SKM-1 (cell line): Measurements from ENCODE around the gene ZNF804A.

Experiments
- DNase-seq: peaks from one replicate; lab custom pipeline; 2025; ENCODE audit not compliant: unreplicated experiment; lab: John Stamatoyannopoulos, UW

The ZNF804A gene

DNA sequence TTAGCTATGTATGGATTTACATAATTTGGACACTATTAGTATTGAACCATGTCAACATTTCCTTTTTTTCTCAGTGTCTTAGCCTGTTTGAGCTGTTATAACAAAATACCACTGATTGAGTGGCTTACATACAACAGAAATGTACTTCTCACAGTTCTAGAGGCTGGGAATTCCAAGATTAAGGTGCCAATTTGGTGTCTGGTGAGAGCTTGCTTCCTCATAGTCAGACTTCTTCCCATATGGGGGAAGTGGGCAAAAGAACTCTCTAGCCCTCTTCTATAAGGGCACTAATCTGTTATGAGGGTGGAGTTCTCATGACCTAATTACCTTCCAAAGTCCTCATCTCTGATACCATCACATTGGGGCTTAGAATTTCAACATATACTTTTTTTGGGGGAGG, 12.6 kb downstream of the ZNF804A start:
- no peak for DNase-seq

DNA sequence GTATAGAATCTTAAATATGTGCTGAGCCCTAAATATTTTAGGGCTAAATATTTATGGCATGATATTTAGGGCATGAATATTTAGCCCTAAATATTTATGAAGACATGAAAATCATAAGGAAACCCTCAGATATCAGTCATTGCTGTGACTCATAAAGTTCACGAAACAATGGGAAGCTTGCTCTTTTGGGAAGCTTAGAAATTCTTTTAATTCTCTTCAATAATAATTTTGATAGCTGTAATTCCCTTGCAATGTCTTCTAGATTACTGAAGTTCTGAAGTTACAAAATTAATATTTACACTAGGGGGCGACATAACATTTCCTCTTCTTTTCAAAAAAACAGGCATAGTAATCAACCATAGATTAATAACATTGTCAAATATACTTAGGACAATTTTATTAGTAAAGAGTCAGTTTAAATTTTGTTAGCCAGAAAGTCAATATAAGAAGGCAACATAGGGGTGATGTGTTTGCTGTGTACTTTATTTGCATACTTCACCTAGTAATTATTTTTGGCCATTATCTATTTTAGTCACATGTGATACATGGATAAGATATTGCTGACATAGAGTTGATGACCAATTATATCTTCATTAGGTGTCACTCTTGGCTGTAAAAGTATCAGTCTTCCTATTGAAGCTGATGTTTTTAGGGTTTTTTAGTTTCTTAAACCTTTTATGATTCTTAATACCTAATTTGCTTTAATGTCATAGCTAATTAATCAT, 13.2 kb downstream of the ZNF804A start:
- peak; percentile 15 for DNase-seq

DNA sequence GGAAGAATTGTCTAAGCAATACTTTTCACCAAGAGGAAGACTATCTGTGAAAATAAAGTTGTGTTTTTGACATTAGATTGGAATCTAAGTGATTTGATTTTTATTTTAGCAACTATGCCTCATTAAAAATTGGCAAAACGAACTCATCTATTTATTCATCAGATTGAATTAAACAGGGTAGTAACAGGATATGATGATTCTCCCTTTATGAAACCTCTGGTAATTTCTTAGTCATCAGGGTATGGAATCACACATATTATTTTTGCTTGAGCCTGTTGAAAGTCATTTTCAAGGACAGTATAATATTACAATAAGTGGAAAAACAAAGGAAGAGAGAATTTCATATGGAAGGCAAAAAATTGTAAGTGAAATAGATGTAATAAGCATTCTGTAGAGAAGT, 22.0 kb downstream of the ZNF804A start:
- no peak for DNase-seq

DNA sequence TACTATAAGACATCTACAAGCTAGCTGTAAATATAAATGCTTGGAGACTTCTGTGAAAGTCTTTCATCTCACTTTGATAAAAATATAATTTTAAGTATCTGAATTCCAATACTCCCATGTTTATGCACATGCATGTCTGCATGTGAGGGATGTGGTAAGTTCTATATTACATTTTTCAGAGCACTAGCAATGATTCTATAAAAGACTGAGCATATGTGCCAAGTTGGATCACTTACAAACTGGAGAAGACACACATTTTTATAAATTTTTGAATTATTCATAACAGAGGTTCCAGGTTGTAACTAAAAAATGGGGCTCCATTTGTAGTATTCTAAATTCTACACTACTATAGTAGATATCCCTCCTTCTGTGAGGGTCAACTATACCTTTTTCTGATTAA, 26.0 kb downstream of the ZNF804A start:
- no peak for DNase-seq

DNA sequence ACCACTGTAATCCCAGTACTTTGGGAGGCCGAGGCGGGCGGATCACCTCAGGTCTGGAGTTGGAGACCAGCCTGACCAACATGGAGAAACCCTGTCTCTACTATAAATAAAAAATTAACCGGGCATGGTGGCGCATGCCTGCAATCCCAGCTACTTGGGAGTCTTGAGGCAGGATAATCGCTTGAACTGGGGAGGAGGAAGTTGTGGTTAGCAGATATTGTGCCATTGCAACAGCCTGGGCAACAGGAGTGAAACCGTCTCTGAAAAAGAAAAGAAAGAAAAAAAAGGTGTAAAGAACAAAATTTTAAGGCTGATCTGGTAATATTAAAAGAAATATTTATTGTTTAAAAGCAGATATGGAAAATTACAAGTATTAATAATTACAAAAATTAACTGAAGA, 29.7 kb downstream of the ZNF804A start:
- DNase-seq = peak; percentile 75

DNA sequence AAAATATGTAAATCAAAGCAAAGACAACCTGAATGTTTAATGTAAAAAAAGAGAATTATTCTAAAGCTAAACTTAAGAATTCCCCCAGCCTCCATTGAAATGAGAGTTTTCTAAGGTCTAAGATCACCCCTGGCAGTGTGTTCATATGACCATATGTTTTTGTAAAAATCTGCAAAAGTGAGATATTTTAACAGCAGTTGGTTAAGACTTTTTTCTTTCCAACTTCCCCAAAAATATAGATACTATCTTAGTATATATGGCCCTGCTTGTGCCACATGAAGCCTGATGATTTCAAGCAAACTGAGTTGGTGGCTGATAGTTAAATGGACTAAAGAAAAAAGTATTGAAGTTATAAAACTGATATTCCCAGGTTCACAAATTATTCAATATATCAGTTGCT, 35.4 kb downstream of the ZNF804A start:
- no peak for DNase-seq

DNA sequence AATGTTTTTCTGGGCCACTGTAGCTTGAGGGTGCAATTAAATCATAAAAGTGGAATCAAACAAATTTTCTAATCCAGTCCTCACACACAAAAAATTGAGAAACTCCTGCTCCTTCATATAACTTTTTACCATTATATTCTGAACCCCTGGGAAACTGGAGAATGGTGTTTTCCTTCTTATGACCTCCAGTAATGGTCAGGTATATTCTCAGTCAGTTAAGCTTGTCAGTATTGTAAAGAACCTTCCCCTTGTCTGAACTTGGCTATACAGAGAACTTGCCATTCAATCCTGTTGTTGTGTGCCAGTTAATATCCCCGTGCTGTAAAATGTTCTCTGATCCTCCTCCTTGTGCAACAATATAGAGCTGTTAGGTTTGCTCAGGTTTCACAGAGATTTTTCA, 39.5 kb downstream of the ZNF804A start:
- no peak for DNase-seq

DNA sequence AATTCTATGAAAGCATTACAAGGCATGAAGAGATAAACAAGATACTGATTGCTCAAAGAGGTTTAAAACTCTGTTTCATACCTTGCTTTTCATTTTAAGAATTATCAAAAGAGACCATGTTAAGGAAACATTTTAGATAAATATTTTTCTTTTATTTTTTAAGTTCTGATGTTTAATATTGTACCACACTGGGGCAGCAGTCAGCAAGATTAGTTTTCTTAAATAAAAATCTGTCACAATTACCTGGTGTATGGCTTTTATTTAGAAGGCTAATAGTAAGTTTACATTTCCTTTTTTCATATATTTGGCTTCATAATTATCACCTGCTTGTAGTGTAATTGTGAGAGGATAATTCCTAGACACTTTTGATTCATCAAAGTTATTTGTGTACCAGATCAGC, 46.4 kb downstream of the ZNF804A start:
- no peak for DNase-seq

DNA sequence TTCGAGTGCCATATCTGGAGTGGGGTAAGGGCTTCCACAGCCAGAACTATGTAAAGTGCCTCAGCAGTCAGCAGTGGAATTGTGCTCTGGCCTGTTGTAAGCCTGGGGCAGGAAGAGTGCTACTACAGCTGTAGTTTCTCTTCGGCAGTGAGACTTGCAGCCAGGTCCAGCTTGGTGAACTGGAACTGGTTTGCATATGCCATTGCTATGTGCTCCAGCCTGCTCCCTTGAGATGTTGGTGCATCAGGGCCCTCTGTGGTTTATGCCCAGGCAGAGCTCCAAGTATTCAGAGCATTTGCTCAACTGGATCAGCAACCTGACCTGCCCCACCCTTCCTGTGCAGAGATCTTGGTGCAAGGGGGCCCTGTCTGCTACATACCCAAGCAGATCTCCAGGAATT, 47.8 kb downstream of the ZNF804A start:
- no peak for DNase-seq

DNA sequence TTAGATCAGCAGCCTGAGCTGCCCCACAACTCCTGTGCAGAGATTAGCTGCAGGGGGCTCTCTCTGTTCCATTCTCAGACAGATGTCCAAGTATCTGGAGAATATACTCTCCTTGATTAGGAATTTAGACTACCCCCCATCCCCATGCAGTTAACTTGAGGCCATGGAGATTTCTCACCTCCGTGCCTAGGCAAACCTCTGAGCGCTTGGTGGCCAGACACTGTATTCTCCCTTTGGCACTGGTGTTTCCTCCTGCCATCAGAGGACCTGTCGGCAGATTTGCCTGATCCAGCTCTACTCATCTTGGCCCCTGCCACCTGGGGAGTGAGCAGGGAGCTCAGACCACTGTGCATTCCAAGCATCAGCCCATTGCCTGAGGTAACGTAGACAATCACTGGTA, 48.3 kb downstream of the ZNF804A start:
- no peak for DNase-seq

DNA sequence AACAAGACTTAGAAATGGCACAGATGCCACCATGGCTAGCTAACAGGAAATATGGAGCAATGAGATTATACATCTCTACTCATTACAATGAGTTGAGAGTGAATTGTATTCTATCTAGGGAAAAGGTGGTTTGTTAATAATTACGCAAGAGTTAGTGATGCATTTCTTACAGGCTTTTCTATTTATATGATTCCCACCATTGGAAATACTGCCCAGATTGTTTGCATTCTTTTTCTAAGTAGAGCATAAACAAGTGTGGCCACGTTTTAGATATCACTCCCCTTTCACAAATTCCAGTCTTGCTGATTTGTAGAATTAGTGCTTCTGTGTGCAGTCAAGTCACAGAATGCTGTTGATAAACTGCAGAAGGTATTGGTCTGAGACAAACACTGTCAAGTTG, 56.6 kb downstream of the ZNF804A start:
- no peak for DNase-seq

DNA sequence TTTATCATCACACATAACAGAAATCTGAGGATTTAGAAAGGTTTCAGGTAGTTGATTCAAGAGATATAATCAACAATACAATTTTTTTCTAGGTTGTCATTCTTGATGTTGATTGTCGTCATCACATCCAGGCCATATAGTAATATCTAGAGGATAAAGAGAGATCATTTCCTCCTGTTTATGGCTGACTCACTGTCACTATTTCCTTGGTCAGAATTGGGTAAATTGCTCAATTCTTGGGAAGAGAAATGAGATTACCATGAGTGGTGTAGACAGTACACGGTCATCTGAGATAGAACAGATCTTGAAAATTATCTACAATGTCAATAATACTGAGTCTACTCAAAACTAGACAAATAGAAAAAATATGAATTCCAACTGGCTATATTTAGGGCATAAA, 78.8 kb downstream of the ZNF804A start:
- no peak for DNase-seq

DNA sequence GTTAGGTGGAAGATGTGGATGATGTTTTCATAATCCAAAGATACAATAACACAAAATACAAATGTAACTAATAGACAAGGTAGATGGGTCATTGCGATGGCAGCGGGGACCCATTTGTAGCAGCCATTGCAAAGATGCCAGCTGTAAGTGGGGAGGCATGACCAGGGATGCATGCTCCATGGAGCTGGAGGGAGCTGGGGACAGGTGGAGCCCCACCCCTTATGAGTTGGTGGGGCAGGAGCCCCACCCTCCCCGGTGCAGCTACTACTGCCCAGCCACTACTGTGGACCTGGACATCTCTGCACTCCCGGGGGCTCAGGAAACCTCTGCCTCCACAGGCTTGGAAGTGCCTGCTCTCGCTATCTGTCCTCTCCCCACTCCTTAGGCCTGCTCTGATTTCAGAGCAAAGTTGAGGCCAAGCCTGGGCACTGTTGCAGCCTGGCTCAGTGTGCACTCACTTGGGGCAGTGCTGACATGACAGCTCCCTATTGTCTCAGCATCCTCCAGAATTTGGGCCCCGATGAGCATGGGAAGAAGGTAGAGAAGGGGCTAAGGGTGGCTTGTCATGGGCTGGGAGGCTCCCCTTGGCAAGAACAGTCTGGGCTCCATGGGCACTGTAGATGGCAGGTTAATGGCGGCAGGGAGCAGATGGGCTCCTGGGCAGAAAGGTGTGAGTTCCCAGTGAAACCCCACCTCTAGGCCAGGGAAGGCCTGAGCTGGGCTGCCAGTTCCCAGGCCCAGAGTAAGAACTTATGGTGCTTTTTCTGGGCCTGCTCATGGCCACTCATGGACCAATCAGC, 81.1 kb downstream of the ZNF804A start:
- no peak for DNase-seq

DNA sequence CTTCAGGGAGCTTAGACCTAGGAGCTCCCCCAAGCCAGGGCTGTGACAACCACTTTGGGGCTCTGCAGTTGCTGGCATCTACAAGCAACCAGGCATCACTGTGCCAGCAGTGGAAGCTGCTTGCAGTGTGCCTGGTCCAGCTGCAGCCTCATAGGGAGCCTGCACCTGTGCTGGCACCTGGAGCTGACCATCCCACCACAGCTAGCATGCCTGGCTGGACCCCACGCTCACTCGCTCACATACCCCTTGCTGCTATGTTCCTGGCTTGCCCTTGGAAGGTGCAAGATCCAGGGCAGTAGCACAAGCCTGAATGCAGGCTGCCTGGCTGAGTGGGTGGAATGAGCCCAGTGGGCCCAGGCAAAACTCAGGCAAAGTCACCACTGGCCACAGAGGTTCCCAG, 82.5 kb downstream of the ZNF804A start:
- DNase-seq = no peak

DNA sequence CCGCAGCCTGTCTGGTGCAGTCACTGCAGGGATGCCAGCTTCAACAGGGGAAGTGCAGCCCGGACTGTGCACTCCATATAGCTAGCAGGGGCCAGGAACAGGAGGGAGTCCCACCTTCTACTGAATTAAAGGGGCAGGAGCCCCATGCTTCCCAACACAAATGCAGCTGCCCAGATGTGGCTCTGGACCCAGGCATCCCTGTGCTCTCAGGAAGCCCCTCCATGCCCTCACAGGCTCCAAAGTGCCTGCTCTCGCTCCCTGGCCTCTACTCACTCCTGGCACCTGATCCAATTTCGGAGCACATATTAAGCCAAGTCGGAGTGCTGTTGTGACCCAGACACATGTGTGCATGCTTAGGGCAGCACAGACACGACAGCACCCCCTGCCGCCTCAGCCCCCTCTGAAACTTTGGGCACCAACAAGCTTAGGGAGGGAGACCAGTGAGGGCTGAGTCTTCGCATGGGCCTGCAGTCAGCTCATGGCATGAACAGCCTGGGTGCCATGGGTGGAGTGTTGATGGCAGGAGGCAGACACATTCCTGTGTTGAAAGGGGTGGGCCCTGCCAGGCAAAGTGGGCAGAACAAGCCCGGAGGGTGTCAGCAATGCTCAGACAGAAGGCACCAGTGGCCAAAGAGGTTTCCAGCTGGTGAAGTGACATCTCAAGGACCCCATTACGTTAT, 83.5 kb downstream of the ZNF804A start:
- DNase-seq = no peak

DNA sequence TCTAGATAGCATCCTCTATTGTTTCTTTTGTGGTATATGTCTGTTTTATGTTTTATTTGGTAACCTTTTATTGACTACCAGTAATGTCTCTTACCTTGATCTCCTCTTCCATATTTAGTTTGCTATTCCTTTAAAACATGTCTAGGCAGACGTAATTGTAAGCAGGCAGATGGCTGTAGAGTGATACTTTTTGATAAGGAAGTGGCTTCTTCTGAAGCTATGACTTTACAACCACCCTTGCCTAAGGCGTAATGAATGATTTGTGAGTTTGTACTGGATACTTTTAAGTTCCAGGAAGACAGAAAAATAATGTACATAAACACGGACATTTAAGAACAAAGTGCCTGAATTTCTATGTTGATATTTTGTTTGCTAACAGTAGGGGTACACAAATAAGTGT, 85.6 kb downstream of the ZNF804A start:
- DNase-seq = no peak

DNA sequence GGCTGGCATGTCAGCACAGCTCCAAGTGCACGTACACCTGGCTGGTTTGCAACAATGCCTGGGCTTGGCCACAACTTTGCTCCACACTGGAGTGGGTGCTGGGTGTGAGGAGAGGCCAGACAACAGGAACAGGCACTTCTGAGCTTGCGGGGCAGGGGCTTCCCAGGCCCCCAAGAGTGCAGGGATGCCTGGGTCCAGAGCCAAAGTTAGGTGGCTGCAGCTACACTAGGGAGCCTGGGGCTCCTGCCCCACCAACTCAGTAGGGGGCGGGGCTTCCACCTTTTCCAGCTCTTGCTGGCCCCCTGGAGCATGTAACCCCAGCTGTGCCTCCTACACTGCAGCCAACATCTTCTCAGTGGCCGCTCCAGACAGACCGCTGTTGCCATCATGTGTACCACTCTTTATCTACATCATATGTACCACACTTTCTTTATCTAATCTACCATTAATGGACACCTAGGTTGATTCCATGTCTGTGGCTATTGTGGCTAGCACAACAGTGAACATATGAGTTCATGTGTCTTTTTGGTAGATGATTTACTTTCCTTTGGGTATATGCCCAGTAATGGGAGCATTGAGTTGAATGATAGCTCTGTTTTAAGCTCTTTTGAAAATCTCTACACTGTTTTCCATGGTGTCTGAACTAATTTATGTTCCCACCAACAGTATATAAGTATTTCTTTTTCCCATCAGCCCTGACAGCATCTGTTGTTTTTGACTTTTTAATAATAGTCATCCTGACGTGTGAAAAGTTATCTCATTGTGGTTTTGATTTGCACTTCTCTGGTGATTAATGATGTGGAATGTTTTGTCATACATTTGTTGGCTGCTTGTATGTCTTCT, 87.9 kb downstream of the ZNF804A start:
- no peak for DNase-seq

DNA sequence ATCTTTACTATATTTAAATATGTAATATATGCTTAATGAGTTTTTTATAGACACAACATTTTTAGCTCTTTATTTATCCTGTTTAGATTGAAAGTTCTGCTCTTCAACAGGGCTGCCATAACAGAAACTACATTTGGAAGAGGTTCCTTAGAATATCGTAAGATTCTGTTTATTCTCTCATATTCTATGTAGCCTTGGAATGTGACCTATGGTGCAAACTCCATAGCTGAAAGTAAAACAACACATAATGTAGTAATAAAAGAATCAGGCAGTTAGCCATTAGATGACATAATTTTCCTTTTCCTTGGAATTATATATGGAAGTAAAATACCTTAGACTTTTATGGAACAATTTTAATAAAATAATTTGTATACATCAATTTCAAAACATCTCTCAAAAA, 91.3 kb downstream of the ZNF804A start:
- no peak for DNase-seq

DNA sequence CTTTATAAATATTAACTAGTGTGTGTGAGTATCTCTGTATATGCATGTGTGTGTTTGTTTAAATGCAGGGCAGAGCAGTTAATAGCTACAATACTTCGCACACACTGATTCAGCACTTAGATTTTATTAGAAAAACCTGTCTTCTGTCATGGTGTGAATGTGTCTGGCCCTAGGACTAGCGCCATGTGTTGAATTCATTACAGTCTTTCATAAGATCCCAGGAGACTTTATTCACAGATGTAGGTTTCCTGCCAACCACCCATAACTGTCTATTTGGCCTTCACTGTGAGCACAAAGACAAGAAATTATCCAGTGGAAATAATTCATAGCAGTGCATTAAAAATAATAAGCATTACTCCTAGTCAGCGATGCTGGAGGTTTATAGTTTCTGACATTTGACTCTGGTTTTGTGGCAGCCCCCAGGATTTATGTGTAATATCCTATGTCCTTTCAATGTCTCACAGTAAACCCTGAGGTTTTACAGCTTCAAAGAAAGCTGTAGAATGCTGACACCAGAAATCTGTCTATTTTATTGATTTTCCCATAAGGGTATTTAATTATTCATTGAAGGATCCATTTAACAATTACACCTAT, 93.9 kb downstream of the ZNF804A start:
- no peak for DNase-seq

DNA sequence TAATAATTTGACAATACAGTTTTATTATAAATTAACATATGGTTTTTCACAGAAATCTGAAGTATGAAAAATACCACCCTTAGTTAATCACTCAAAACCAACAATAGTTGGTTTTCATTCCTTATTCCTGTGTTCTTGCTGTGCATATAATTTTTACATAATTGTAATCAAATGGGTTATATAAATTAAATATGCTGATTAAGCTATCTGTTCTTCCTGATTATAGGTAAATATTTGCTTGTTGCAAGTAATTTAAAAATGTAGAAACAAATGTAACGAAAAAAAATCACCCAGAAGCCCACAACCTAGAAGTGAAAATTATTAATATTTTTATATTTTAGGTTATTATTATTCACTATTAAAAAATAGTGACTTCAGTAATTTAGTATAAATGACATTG, 98.3 kb downstream of the ZNF804A start:
- no peak for DNase-seq

DNA sequence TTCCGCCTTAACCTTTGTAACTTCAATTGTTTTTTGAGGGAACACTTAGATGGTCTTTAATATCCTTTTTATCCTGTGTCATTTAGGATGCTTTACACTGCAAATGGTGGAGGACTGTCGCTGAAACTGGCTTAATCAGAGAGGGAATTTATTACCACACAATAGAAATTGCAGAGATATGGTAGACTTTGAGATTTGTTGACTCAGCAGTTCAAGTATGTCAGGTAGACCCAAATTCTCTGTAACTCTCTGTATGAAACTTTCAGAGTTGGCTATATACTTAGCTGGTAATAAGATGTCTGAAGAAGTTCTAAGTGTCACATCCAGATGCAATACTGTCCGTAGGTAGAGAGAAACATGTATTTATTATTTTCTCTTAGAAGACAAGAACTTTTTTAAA, 100.1 kb downstream of the ZNF804A start:
- no peak for DNase-seq
